HG03103 (cell line): ENCODE data around the gene D2HGDH.
"Not testable (repeated sequence)": the region's sequence is repeated elsewhere in the genome, so short reads cannot be mapped to it uniquely, and the experiment has no call there.

ENCODE experiments used
- ATAC-seq: cut with Tn5 transposase; IDR thresholded peaks from one replicate; pipeline ENCODE4 v1.9.1; 2021; ENCODE audit warnings: low read depth; ENCODE audit not compliant: unreplicated experiment

Gene D2HGDH

DNA sequence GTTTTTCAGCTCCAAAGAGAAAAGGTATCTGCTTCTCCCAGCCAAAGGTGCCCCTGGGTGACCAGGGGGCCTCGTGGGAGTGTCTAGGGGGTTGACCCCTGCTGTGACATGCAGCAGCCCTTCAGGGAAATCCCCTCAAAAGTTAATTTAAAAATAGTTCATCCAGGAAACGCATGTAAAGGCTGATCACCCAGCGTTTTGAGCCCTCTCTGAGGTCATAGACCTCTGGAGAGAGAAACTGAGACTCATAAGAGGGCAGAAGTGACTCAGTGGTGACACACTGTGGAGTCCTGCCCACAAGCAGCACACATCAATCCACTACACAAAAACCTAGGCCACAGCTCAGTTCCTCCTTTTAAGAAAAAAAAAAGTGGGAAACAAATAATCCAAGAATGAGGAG is 54.1 kb downstream of the D2HGDH start:
- ATAC-seq, result no peak

DNA sequence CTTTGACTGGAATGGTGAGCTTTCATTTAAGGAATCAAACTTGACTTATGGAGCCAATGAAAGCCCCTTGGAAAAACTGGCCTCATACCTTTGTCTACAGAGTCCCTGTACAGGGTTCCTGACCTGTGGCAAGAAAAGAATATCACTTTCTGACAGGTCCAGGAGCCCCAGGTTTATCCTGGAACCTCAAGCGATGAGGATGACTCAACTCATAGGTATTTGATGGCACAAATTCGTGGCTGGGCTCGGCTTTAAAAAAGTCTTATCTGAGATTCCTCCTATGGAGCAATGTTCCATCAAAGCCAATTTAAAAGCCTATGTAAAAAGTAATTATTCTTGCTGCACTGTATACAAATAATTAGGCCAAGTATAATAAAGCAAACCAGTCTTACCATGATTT is 57.0 kb downstream of the D2HGDH start:
- not testable (repeated sequence) for ATAC-seq

DNA sequence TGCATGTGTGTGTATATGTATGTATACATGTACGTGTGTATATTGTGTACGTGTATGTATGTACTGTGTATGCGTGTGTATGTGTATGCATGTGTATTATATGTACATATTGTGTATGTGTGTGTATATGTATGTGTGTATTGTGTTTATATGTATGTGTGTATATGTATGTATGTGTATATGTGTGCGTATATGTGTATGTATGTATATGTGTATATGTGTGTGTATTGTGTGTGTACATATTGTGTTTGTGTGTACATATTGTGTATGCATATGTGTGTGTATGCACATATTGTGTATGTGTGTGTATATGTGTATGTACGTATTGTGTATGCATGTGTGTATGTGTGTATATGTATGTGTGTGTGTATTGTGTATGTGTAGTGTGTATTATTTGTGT is 59.0 kb downstream of the D2HGDH start:
- ATAC-seq, result no peak

DNA sequence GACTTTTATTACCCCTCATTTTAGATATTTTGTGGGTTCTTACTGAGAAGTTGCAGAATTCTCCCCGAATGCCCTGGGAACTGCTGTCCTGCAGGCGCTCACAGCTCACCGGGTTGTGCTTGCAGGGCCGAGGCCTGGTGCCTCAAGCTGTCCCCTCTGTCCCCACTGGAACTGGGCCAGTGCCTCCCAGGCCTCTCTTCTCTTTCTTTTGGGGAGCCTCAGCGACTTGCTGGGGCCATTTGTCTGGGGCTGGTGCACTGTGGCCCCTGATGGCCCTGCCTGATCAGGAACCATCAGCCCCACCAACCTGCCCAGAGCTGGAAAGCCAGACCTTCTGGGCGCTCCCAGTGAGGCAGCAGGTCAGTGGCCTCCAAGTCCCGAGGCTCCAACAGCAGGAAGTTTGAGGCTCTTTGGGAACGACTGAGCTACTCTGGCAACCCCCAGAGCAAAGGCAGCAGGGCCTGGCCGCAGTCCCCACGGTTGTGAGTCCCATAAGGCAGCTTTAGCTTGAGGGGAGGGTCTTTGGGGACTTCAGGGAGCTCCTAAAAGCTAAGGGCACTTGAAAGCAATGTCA is 59.9 kb downstream of the D2HGDH start:
- no peak for ATAC-seq

DNA sequence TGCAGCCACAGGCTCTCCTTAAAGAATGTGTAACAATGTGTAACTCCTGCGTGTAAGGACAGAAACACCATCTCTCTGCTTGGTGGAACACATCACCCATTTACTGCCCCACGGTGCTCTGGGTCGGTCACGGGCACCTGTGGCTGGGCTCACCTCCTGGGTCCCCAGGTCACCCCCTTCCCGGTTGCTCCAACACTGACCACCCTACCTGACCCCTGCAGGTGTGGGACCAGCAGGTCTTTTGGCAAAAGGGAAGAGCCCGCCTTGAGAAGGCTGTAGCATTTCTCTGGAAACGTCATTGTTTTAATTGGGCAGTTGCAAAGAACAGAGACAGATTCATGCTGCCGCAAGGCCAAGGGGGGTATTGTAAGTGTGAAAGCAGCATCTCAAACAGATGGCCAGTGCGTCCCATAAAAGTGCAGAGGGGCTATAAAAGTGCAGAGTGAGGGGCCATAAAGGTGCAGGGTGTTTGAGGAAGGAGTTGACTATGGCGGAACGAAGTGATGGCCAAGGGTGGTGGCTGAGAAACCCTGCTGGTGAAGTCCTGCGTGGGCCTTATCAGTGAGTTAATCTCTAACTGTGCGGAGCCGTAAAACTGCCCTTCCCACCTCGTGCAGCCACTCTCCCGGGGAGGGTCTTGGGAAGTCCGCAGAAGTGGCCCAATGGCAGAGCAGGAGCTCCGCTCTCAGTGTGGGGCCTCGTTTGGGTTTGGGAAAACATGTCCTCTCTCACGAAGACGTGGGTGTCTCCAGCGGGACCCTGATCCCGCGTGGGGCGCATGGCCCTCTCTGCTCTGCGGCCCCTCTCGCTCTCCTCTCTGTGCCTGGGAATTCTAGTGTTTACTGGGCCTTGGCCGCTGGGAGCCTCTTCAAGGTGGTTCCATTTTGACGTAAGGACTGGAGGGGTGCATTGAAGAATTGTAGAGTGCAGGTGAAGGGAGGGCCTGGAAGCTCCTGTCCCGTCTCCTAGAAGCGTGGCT is 60.9 kb downstream of the D2HGDH start:
- ATAC-seq, result no peak

DNA sequence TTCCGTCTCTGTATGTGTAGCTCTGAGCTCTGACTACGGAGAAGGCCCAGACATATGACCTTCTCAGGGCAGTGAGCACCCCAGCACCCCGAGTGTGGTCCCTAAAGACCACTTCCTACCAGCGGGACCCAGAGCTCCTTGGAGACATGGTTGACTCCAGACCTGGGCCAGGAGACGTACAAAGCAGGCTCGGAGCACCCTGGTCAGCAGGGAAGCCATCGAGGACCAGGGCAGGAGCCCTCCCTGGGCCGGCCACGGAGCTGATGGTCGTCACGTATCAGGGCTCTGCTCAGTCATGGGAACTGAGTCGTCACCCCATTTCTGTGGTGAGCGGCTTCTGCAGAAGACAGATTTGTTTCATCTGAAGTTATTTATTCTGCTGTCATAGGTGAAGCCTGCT is 61.8 kb downstream of the D2HGDH start:
- ATAC-seq, result no peak

DNA sequence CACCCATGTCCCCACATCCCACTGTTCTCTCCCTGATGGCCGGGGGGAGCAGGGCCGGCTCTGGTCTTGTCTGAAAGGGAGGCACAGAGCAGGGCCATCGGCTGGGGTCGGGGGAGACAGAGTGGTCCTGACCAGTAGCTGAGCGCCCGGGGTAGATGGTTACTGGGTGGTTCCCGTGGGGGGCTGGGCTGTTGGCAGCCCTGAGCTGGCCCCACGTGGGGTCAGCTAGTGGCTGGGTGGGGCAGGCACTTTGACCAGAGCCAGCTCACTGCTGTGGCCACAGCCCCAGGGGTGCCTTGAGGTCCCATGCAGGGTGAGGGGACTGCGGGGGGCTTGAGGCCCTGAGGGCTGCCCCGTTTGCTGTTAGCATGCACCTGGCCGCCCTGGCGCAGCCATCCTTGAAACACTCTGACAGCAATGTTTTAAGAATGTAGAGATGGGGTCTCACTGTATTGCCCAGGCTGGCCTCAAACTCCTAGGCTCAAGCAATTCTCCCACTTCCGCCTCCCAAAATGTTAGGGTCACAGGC is 62.2 kb downstream of the D2HGDH start:
- no peak for ATAC-seq

DNA sequence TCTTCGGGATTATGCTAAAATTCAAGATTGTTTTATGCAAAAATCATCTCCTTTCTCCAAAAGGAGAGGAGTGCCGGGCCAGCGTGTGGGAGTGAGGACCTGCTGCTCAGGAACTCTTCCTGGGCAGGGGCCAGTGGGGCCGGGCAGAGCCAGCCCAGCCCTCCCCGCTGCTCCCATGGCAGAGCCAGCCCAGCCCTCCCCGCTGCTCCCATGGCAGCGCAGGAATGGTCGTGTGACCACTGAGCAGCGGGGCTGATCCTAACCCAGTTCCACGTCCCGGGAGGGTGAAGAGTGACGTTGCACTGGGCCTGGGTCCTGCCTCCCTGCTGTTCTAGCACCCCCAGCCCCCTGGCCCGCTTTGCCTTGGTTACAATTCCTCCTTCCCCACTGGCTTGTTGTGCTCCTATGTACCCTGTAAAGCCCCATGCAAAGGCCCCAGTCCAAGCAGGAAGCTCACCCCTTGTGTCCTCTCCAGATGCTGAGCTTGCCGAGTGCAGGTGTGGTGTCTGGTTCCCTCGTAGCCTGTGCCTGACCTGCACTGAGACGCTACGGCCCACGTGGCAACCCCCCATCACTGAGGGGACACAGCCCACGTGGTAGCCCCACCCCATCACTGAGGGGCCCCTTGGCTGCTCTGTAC is 63.1 kb downstream of the D2HGDH start:
- no peak for ATAC-seq

DNA sequence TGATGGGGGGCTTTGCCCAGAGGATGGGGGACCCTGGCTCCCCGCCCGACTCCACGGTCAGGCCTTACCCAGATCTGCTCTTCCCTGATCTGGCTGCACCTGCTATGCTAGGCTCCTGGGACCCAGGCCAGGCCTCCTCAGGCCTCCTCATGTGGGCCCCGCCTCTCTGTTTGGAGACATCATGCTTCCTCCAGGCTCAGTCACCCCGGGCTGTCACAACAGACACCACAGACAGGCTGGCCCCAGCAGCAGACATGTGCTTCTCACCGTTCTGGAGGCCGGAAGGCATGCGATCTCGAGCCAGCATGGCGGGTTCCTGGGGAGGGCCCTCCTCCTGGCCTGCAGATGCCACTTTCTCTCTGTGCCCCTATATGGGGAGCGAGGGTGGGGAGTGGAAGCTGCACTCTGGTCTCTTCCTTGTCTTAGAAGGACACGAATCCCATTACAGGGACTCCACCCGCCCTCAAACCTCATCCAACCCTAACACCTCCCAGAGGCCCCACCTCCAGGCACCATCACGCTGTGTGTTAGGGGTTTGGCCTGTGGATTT is 63.7 kb downstream of the D2HGDH start:
- no peak for ATAC-seq

DNA sequence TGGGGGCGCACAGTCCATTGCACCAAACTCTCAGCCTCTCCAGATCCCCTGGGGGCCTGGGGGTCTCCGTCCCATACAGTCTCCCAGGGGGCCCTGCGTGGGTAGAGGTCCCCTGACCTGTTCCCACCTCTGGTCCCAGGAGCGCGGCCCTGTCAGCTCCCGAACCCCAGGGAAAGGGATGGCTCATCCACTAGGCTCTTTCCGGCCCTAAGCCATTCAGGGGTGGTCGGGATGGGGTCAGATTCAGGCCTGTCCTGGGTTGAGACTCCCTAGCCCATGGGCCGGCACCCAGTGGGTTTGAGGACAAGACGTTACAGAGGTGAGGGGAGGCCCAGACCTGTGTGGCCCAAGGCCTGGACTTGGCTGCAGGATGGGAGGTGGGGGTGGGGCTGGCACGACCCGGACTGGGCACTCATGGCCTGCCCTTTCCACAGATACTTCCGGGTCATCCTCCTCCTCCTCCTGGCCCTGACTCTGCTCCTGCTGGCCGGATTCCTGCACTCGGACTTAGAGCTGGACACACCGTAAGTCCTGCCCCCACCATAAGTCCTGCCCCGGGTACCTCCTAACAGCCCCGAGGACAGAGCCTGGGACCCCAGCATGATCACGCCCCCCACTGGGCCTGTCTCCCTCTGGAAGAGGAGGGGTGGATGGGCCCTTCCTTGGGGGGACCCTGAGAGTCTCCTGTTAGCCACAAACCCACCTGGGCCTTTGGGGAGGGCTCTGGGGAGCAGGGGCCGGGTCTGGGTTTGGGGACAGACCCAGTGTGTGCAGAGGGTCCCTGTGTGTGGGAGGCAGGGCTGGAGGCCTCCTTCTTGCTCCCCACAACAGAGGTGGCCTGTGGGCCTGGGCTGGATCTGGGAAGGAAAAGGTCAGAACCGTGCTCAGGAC is 64.4 kb downstream of the D2HGDH start:
- ATAC-seq, result no peak

DNA sequence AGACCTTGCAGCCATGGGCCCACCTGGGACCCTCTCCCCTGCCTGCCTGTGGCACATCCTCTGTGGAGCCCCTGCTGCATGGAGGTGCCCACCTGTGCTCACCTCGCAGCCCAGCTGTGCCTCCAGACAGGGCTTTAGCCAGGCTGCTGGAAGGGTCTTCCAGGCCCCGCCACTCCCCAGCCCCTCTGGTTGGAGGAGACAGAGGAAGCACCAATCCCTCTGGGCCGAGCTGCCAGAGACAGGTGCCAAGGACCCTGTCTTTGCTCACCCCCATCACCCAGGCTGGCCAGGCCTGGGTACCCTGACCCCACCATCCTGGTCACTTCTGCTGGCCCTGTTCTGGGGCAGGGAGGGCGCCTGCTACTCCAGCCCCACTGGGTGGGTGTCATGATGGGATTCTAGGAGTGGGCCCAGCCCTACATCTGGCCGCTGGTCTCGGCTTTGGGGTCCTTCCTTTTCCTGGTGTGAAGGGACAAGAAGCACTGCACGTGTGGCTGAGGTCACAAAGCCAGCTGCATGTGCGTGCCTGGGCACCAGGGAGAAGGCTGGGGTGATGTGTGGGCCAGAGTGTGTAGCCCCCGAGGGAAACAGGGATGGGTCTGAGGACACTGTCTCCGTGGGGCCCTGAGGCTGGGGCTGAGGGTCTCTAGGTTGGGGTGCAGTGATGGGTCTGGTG is 65.2 kb downstream of the D2HGDH start:
- no peak for ATAC-seq

DNA sequence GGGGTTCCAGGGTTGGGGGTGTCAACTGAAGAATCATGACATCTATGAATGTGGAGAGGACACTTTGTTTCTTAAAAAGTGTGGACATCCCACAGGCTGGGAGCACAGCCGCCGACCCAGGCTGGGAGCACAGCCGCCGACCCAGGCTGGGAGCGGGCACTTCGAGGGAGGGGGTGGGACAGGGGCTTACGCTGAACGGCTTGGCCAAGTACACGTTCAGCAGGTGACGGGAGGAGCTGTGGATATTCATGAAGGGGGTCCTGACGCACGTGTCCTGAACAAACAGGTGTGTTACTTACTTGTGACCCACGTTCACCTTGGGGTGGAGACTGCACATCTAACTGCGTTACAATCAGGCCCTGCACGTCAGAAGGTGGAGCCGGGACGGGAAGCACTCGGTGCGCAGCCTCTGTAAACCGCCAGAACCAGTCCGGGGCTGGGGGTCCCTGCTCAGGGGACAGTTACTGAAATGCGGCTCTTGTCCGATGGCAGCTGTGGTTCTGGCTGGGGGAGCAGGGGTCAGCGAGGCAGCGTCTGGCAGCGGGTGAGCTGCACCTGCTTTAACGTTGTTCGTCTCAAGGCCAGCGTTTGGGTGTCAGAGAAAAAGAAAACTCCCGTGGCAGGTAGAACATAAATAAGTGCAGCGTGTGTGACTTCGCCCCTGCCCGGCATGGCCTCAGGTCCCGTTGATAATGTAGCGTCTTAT is 65.9 kb downstream of the D2HGDH start:
- not testable (repeated sequence) for ATAC-seq

DNA sequence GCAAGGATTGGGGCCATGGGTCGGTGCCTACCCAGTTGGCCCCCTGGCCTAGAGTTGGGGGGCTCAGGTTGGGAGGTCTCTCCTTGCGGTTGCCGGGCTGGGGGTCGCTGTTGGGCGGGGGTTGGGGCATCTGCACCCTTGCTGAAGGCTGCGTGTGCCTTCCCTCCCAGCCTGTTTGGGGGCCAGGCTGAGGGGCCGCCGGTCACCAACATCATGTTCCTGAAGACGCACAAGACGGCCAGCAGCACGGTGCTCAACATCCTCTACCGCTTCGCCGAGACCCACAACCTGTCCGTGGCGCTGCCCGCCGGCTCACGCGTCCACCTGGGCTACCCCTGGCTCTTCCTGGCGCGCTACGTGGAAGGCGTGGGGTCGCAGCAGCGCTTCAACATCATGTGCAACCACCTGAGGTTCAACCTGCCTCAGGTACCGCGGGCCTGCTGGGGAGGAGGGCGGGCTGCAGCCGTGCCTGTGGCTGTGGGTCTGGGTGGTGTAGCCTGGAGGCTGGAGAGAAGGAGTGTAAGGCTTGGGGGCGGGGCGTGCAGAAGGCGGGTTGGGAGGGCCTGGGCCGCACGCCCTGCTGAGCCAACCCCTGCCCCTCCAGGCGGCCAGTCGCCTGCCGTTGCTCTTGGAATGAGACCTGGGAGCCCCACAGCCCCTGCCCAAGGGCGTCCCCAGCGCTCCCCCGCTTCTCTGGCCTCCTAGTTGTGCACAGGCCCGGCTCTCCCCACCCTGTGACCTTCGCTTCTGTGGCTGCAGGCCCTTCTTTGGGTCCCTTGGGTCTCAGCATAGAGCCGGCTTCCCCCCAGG is 67.4 kb downstream of the D2HGDH start:
- no peak for ATAC-seq

DNA sequence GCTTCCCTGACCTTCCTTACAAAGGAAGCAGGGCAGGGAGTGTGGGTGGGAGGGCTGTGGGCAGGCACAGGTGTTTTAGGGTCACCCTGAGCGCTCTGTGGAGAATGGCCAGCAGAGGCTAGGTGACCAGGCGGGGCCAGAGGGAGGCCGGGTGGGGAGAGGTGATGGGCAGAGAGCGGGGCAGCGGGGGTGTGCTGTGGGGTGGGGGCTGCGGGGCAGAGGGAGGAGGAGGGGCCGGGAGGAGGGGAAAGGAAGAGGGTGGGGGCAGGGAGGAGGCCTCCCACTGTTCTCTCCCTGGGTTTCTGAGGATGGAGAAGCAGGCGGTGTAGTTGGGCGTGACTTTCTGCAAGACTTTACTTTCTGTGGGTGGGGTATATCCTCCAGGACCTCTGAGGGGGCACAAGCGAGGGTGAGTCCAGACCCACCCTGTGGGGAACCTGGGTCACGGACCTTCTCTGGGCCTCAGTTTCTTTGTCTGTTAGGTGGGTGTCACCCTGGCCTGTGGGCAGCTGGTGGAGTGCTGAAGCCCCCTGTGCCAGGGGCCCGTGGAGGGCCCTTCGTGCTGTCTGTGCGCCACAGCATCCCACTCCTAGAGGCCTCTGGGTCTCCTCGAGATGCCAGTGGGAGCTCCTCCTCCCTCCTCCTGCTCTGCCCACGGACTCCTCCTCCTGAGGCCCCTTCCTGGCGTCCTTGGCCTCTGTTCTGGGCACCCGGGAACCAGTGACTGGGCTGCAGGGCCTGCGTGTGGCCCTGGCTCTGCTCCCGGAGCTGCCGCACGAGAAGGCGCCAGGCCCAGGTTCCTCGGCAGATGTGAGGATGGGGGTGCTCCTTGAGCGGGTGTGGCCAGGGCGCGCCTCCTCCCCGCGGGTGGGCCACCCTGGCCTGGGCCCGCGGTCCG is 68.2 kb downstream of the D2HGDH start:
- no peak for ATAC-seq

DNA sequence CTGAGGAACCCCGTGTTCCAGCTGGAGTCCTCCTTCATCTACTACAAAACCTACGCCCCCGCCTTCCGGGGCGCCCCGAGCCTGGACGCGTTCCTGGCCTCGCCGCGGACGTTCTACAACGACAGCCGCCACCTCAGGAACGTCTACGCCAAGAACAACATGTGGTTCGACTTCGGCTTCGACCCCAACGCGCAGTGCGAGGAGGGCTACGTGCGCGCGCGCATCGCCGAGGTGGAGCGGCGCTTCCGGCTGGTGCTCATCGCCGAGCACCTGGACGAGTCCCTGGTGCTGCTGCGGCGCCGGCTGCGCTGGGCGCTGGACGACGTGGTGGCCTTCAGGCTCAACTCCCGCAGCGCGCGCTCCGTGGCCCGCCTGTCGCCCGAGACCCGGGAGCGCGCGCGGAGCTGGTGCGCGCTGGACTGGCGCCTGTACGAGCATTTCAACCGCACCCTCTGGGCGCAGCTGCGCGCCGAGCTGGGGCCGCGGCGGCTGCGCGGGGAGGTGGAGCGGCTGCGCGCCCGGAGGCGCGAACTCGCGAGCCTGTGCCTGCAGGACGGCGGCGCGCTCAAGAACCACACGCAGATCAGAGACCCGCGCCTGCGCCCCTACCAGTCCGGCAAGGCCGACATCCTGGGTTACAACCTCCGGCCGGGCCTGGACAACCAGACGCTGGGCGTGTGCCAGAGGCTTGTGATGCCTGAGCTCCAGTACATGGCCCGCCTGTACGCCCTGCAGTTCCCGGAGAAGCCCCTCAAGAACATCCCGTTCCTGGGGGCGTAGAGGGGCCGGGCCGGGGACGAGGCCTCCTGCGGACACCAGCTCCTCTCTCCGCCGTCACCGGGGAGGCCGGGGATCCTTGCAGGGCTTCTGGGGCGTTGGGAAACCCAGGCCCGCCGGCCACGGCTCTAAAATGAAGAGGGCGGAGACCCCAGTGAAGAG is 69.2 kb downstream of the D2HGDH start:
- ATAC-seq, result no peak
